HUDEP-2 (cell line): ENCODE results near the gene HTR1B.

ENCODE experiments used
- DNase-seq, 76 experiments: peaks; one replicate each; lab custom pipeline; 2025; ENCODE audit not compliant: unreplicated experiment in 76 of 76; lab: John Stamatoyannopoulos, UW

The HTR1B gene

DNA sequence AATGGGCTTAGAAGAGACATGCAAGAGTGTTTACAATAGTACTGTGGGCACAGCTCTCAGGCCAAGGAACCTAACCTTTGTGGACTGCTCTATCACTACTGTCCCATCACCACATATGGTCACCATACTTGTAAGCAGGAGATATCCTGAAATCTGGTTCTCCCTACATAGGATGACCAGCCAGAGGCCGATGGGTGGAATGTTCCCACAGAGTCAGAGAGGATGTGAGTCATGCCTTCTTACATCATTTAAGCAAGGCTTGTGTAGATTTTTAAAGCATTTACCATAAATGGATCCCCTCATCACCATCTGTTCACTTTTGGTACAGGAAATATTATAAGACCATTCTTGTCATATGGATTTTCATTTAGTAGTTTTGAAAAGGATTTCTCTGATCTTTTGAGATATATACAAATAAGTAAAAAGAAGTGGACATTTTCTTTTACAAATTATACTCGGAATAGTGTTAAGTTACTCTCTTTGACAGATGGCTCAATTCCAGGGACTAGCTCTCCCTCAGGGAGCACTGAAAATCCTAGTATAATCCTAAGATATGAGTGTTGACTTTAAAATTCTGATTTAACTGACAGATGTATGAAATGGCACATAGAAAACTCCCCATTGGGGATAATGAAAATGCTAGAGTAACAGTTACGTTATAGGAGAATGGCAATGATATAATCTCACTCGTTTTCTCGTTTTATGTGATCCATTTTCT lies 6.6 kb downstream of the HTR1B start:
- DNase-seq: no peak

GRCh38 chr6:77455271-77455670 lies 8.0 kb downstream of the HTR1B start:
- no peak for DNase-seq

DNA sequence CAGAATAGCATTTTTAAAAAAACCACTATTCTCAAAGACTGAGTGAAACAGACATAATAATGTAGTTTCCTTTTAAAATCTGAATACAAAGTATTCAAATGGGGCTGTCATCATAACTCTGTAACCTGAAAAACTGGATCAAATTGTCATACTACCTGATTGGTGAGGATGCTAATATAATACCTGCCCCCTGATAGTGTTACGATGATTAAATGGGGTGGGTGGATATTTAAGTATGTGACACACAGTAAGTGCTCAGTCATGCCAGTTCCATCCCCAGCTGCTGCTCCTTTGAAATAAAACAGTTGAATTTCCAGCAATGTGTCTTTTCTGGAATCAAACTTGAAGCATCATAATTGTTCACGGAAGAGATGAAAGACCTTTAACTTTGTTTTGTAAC lies 8.9 kb downstream of the HTR1B start:
- DNase-seq: no peak

DNA sequence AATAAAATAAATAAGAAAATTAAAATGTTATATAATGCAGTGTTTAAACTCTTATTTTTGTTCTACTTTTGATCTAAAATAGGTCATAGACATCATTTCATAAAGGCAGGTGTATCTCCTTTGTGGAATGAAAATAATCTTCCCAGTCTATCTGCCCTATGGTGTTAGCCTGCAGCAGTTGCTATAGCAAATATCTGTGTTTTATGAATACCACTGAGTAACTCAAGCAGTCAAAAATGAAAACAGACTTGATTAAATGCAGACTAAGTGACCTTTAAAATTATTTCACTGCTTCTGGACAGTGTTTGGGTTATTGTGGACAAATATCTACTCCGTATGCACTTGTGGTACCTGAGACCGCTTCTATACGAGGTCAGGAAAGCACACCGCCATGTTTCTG lies 11.8 kb downstream of the HTR1B start:
- no peak for DNase-seq

DNA sequence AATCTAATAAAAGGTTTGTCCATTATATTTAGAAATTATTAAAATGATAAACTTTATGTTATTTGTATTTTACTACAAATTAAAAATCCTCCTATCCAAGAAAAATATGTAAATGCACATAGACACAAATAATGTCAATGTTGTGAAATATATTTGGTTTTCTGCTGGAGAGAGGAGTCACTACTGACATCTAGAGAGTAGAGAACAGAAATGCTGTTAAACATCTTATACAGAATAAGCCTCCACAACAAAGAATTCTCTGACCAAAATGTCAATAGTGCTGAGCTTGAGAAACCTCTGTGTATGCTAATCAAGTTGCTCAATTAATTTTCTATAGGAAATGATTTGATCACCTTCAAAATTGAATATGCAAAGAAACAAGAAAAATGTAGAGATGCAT lies 12.4 kb downstream of the HTR1B start:
- no peak for DNase-seq

DNA sequence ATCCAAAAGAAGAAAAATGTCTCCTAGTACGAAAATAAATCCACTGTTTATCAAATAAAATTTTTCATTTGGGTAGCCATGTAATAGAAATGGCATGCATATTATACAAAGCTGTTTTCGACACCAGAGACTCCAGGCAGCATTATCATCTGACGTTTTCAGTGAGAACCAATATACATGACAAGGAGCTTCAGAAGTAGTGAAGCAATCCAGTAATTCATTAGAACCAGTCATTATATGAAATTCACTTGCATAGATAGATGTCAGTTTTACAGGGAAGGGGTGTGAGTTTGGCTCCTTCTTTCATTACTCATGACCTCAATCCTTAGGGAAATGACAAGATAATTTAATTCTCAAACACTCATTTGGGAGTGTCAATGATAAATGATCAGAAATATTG lies 14.7 kb downstream of the HTR1B start:
- DNase-seq: no peak

- DNase-seq: no peak
Measured at GRCh38 chr6:77447254-77447653, 16.0 kb downstream of the HTR1B start.

GRCh38 chr6:77446249-77446648 lies 17.0 kb downstream of the HTR1B start:
- no peak for DNase-seq

DNA sequence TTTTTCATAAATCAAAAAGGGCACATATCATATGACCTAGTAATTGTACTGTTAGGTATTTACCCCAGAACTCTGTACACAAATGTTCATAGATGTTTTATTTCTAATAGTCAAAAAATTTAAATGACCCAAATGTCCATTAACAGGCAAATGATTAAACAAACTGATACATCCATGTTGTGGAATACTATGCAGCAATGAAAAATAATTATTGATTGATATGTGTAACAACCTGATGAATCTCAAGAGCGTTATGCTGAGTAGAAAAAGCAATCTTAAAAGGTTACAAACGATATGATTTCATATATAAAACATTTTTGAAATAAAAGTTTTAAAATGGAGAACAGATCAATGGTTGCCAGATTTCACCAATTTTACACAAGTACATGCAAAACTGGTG lies 18.1 kb downstream of the HTR1B start:
- no peak for DNase-seq

DNA sequence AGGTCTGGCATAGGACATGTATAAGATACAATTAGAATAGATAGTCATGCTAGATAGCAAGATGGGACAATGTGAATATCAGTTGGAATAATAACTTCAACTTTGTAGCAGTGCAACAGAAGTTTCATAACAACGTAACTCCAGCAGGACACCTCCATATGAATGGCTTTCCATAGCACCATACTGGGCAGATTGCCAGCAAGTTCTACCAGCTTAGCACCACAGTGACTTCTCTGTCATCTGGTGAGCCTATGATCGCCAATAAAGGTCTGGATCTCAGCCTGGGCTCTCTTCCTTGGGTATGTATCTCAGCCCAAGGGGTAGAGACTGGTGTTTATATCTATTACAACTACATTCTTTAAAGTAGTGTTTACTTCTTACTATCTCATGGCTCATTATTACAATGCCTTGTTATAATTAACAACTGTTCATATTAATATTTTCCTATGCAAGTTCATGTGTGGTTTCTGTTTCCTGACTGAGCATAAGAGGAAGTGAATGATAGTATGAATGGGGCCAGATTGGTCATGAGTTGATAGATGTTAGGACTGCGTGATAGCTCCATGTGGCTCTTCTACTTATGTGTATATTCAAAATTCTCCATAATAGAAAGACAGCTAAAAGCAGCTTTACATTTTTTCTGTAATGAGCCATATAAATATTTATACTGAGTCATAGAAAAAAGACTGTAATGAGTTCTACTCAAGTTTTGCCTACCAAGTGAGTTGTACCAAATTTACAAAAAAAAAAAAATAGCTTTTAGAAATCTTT lies 22.9 kb downstream of the HTR1B start:
- peak in 1 of 76 experiments; percentile 25 for DNase-seq

GRCh38 chr6:77433888-77434287 lies 29.4 kb downstream of the HTR1B start:
- no peak for DNase-seq

DNA sequence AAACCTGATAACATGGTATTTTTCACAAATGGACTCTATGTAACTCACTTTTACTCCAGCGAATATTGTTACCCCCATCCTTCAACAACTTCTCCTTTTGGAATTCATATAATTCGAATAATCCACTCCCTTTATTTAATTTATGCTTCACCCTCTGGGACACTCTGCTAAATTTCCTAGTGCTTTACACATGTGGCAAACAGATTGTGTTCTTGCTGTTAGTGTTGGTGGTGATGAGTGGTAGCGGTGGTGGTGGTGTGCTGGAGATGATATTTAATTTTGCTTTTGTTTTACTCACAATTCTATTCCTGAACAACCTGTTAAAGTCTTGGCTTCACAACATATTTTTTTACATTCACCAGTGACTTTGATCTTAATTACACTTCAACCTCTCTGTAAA lies 32.8 kb downstream of the HTR1B start:
- DNase-seq: no peak

GRCh38 chr6:77425671-77426070 lies 37.6 kb downstream of the HTR1B start:
- no peak for DNase-seq

DNA sequence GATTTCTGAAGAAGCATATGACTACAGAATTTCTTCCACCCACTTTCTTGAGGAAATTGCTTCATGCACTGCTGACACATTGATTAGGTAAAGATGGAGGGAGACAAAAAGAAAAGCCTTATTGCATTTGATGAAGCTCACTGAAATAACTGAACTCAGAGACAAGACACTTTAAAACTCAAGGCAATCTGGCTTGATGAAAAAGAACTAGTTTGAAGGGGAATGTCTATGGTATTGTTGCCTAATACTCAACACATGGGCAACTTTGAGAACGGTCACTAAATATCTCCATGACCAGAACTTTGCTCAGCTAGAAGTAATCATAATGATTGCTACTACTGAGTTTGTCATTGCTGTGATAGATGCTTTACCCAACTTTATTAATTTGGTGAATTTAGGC lies 38.1 kb downstream of the HTR1B start:
- DNase-seq: no peak

GRCh38 chr6:77424761-77425160 lies 38.5 kb downstream of the HTR1B start:
- DNase-seq: no peak

DNA sequence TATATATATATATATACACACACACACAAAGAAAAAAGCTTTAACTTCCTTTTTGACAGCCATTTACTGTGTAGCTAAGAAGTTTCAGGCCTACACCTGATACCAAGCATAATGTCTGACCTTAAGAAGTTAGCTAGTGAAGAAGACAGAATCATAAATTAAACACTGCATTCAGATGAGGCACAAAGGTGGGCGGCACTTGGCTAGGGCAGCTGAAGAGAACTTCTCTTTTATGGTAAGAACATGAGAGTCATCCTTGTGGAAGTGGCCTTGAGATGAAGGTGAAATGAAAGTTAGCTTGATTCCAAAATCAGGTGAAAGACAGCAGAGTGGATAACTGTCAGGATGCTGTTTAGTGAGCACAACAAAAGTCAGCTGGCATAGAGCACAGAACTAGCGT lies 46.5 kb downstream of the HTR1B start:
- no peak for DNase-seq

- DNase-seq: no peak
Measured at GRCh38 chr6:77415706-77416105, 47.6 kb downstream of the HTR1B start.
